Endodermal cell (in vitro differentiated cells): ENCODE data around the gene UBXN11. TPM values are rescaled to one million over a fixed set of nuclear protein-coding genes. Genes with fewer than 3 reads are reported as not detected.

Experiments
- DNase-seq: peaks from one replicate; pipeline ENCODE4 v3.0.0-alpha.2; 2017
- H3K27ac ChIP-seq: 2 replicates; pipeline ENCODE4 v1.5.1; 2013; ENCODE audit warnings: mild to moderate bottlenecking, low read depth, low read length, moderate library complexity
- H3K27me3 ChIP-seq: 2 replicates; pipeline ENCODE4 v1.6.1; 2013; ENCODE audit warnings: mild to moderate bottlenecking, low read length, moderate library complexity; ENCODE audit not compliant: insufficient read depth, control insufficient read depth, poor library complexity, severe bottlenecking
- H3K36me3 ChIP-seq: 2 replicates; pipeline ENCODE4 v1.7.0; 2013; ENCODE audit warnings: mild to moderate bottlenecking, low read length, moderate library complexity; ENCODE audit not compliant: control insufficient read depth, insufficient read depth
- H3K4me1 ChIP-seq: one replicate; pipeline ENCODE4 v1.7.0; 2013; ENCODE audit warnings: low read length; ENCODE audit not compliant: control insufficient read depth, insufficient read depth
- H3K4me3 ChIP-seq: 2 replicates; pipeline ENCODE4 v1.5.1; 2013; ENCODE audit warnings: mild to moderate bottlenecking, low read length, moderate library complexity
- H3K9ac ChIP-seq: 2 replicates; pipeline ENCODE4 v1.6.1; 2013; ENCODE audit warnings: mild to moderate bottlenecking, low read length, moderate library complexity; ENCODE audit not compliant: poor library complexity, severe bottlenecking; ENCODE audit errors: extremely low read depth
- H3K9me3 ChIP-seq: 2 replicates; pipeline ENCODE4 v1.6.1; 2013; ENCODE audit warnings: mild to moderate bottlenecking, low read length, moderate library complexity; ENCODE audit not compliant: control insufficient read depth
- H3K27ac Mint-ChIP-seq: 2 replicates; pipeline ENCODE4 v1.8.0; 2020; ENCODE audit warnings: mixed read lengths
- H3K27me3 Mint-ChIP-seq: 2 replicates; pipeline ENCODE4 v1.8.0; 2021; ENCODE audit warnings: mild to moderate bottlenecking, mixed read lengths; ENCODE audit not compliant: insufficient read depth
- H3K36me3 Mint-ChIP-seq: 2 replicates; pipeline ENCODE4 v1.8.0; 2020; ENCODE audit warnings: low read depth, mixed read lengths
- H3K4me1 Mint-ChIP-seq: 2 replicates; pipeline ENCODE4 v1.8.0; 2020; ENCODE audit warnings: mixed read lengths
- H3K4me3 Mint-ChIP-seq: 2 replicates; pipeline ENCODE4 v1.8.0; 2020; ENCODE audit warnings: mild to moderate bottlenecking, moderate library complexity, mixed read lengths
- H3K9me3 Mint-ChIP-seq: 2 replicates; pipeline ENCODE4 v1.8.0; 2020; ENCODE audit warnings: mild to moderate bottlenecking, mixed read lengths
- CTCF ChIP-seq: fragments of 200-600 bp; sonication (generic); conservative IDR thresholded peaks from 2 replicates; pipeline ENCODE4 v1.5.0; 2021; ENCODE audit warnings: antibody characterized with exemption, mild to moderate bottlenecking
- WGBS, 2 experiments: methylation state at CpG; one replicate each; pipeline versions ENCODE4 v1.1.5 to v1.1.7; 2013; ENCODE audit warnings: missing lambda C conversion rate in 2 of 2, mixed read lengths in 1 of 2; ENCODE audit not compliant: insufficient coverage in 1 of 2, insufficient read length in 1 of 2; 5-methylcytosine and 5-hydroxymethylcytosine counted together
- total RNA-seq, 2 donors: library from RNA; stranded (reverse); fragmentation: NEBNext Ultra II Directional in 1 of 2; extraction: Animal tissue kit (Norgen Biotek cat#: 25700) in 1 of 2; gene quantifications; 2 replicates in 1 of 2; 3 replicates in 1 of 2; pipeline ENCODE4 v1.2.1, GENCODE V29; 2021

The UBXN11 gene
- total RNA-seq, 2 donors from 2014 or later, result 24.3 to 30.3 TPM

- Mint-ChIP-seq H3K9me3 (peaks cover 11% of the 10 kb centered on the region), H3K27me3 (no peaks in the 10 kb centered on the region), H3K4me3 (no peak overlapping the region), H3K4me1 (no peaks in the 10 kb centered on the region), H3K36me3 (peaks cover 67% of the 10 kb centered on the region), H3K27ac (no peak overlapping the region)
- Histone ChIP-seq H3K36me3 (peaks cover 74% of the 10 kb centered on the region), H3K9ac (no peak overlapping the region), H3K4me3 (no peak overlapping the region), H3K4me1 (no peaks in the 10 kb centered on the region), H3K9me3 (peaks cover 25% of the 10 kb centered on the region), H3K27me3 (no peaks in the 10 kb centered on the region), H3K27ac (no peak overlapping the region)
- no peak for TF ChIP-seq CTCF
- 100% methylated on average over 1 of the region's 1 CpG; no CpG with 5 or more reads in 1 of the 2 experiments for WGBS, 2 experiments
- DNase-seq, result no peak
These were observed 41.0 kb downstream of the UBXN11 start for GRCh38 chr1:26265405-26265804.

GRCh38 chr1:26263212-26263611 is 43.2 kb downstream of the UBXN11 start:
- Mint-ChIP-seq H3K9me3 (no peaks in the 10 kb centered on the region), H3K27ac (no peak overlapping the region), H3K27me3 (no peaks in the 10 kb centered on the region), H3K4me3 (no peak overlapping the region), H3K4me1 (no peaks in the 10 kb centered on the region), H3K36me3 (peaks cover 63% of the 10 kb centered on the region)
- WGBS, 2 experiments, result 94 to 100% methylated on average over 4 to 5 of the region's 5 CpGs
- Histone ChIP-seq H3K9ac (no peak overlapping the region), H3K27ac (no peak overlapping the region), H3K9me3 (peaks cover 8% of the 10 kb centered on the region), H3K4me3 (no peak overlapping the region), H3K36me3 (peaks cover 72% of the 10 kb centered on the region), H3K4me1 (no peaks in the 10 kb centered on the region), H3K27me3 (no peaks in the 10 kb centered on the region)
- TF ChIP-seq CTCF, result no peak
- DNase-seq, result no peak

GRCh38 chr1:26259578-26259977 is 46.9 kb downstream of the UBXN11 start:
- Histone ChIP-seq H3K9me3 (no peaks in the 10 kb centered on the region), H3K36me3 (peaks cover 72% of the 10 kb centered on the region), H3K9ac (no peak overlapping the region), H3K4me1 (no peaks in the 10 kb centered on the region), H3K27me3 (no peaks in the 10 kb centered on the region), H3K27ac (no peak overlapping the region), H3K4me3 (no peak overlapping the region)
- TF ChIP-seq CTCF, result no peak
- 93 to 98% methylated on average over 4 to 5 of the region's 5 CpGs for WGBS, 2 experiments
- Mint-ChIP-seq H3K27ac (no peak overlapping the region), H3K4me3 (no peak overlapping the region), H3K36me3 (peaks cover 73% of the 10 kb centered on the region), H3K4me1 (no peaks in the 10 kb centered on the region), H3K27me3 (no peaks in the 10 kb centered on the region), H3K9me3 (no peaks in the 10 kb centered on the region)
- DNase-seq, result no peak
